A375 (cell line): ENCODE data around the gene MCTP2. TPM values are rescaled to one million over a fixed set of nuclear protein-coding genes. Genes with fewer than 3 reads are reported as not detected.

Source experiments
- total RNA-seq: library from RNA; depleted of rRNA; stranded (reverse); fragments of >200 nt; shearing (Covaris generic); gene quantifications from 2 replicates; pipeline ENCODE4 v1.2.3, GENCODE V29; 2014; rRNA removed

Gene MCTP2, protein sequence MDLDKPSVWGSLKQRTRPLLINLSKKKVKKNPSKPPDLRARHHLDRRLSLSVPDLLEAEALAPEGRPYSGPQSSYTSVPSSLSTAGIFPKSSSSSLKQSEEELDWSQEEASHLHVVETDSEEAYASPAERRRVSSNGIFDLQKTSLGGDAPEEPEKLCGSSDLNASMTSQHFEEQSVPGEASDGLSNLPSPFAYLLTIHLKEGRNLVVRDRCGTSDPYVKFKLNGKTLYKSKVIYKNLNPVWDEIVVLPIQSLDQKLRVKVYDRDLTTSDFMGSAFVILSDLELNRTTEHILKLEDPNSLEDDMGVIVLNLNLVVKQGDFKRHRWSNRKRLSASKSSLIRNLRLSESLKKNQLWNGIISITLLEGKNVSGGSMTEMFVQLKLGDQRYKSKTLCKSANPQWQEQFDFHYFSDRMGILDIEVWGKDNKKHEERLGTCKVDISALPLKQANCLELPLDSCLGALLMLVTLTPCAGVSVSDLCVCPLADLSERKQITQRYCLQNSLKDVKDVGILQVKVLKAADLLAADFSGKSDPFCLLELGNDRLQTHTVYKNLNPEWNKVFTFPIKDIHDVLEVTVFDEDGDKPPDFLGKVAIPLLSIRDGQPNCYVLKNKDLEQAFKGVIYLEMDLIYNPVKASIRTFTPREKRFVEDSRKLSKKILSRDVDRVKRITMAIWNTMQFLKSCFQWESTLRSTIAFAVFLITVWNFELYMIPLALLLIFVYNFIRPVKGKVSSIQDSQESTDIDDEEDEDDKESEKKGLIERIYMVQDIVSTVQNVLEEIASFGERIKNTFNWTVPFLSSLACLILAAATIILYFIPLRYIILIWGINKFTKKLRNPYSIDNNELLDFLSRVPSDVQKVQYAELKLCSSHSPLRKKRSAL
- 4.4 and 5.8 TPM in 2 replicates for total RNA-seq

DNA sequence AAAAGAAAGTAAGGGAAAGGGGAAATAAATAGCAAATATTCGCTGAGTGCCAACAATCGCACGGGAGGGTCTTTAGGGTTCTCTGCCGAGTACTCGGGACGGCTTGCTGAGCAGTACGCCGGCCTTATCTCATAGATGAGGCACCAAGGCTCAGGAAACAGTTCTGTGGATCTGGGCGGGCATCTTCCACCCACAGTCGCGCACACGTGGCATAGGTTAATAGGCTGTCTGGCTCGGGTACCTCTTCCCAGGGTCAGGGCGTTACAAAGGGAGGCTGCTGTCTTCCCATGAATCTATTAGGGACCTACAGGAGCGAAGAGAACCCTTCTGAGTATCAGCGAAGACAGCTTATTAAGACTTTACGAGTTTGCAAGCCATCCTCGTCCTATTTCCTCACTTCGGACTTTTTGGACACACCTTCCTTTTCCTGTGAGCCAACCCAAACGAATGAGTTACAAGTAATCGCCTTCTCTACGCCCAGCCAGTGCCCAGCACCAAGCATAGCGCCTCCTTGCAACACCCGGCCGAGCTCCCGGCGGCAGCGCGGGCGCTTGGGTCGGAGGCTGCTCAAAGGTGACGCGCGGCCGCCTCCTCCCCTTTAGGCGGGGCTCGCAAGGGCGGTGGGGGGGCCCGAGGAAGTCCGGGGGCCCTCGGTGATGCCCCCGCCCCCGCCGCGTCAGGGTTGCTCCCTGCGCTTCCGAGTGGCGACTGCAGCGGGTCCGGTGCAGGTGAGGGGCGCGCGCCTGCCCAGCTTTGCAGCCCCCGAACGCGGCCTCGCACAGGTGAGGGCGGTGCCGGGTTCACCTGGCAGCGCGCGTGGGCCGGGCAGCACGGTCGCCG, at the start of gene MCTP2:
Gene MCTP2, plus strand, starts transcription at position 679 of the 840 bp plus-strand sequence. CDS start 66,705 bp downstream, outside the sequence.

